ENCODE measurements around the gene IPO13.
A peak's percentile ranks its signal among the peaks of the same experiment; 100 is the strongest.

Gene IPO13

GRCh38 chr1:43963890-43964289 is 17.1 kb downstream of the IPO13 start:
- H3K4me2 ChIP-seq (ENCODE audit: low read length): no peak overlapping the region
- no peak overlapping the region for H2AFZ ChIP-seq
- no peaks in the 10 kb centered on the region for H3K27me3 ChIP-seq (ENCODE audit: control insufficient read depth, insufficient read depth, low read length)
- no peaks in the 10 kb centered on the region for H3K79me2 ChIP-seq
- no peaks in the 10 kb centered on the region for H3K4me1 ChIP-seq
- H3K9ac ChIP-seq: no peak overlapping the region
- no peak for TF ChIP-seq CTCF (IDR thresholded peaks at IDR 0.05)
- no peak overlapping the region for H3K27ac ChIP-seq
- H3K36me3 ChIP-seq (ENCODE audit: control insufficient read depth, insufficient read depth, low read length): no peaks in the 10 kb centered on the region
- H3K9me3 ChIP-seq (ENCODE audit: control insufficient read depth, low read length): no peaks in the 10 kb centered on the region
- no peak overlapping the region for H3K4me3 ChIP-seq (ENCODE audit: low read depth, low read length)

GRCh38 chr1:43965316-43965715 is 18.6 kb downstream of the IPO13 start:
- Histone ChIP-seq H3K36me3 (ENCODE audit: control insufficient read depth, insufficient read depth, low read length) (no peaks in the 10 kb centered on the region), H3K27ac (no peak overlapping the region)

GRCh38 chr1:43968348-43968948 is 21.7 kb downstream of the IPO13 start:
- no peak for TF ChIP-seq CTCF (IDR thresholded peaks at IDR 0.05)
- Histone ChIP-seq H3K27me3 (ENCODE audit: control insufficient read depth, insufficient read depth, low read length) (no peaks in the 10 kb centered on the region), H3K36me3 (ENCODE audit: control insufficient read depth, insufficient read depth, low read length) (no peaks in the 10 kb centered on the region), H3K9ac (no peak overlapping the region), H3K9me3 (ENCODE audit: control insufficient read depth, low read length) (no peaks in the 10 kb centered on the region), H3K27ac (no peak overlapping the region), H3K4me1 (no peaks in the 10 kb centered on the region), H3K4me3 (ENCODE audit: low read depth, low read length) (no peak overlapping the region), H3K4me2 (ENCODE audit: low read length) (no peak overlapping the region), H3K79me2 (no peaks in the 10 kb centered on the region), H2AFZ (no peak overlapping the region)

More at GRCh38 chr1:43965316-43965715, 18.6 kb downstream of the IPO13 start:
- Histone ChIP-seq H2AFZ (no peak overlapping the region), H3K4me3 (ENCODE audit: low read depth, low read length) (no peak overlapping the region), H3K9ac (no peak overlapping the region), H3K4me2 (ENCODE audit: low read length) (no peak overlapping the region), H3K27me3 (ENCODE audit: control insufficient read depth, insufficient read depth, low read length) (no peaks in the 10 kb centered on the region), H3K9me3 (ENCODE audit: control insufficient read depth, low read length) (no peaks in the 10 kb centered on the region), H3K4me1 (no peaks in the 10 kb centered on the region), H3K79me2 (no peaks in the 10 kb centered on the region)
- TF ChIP-seq CTCF (IDR thresholded peaks at IDR 0.05): no peak

GRCh38 chr1:43969416-43969745 is 22.6 kb downstream of the IPO13 start:
- no peak overlapping the region for H3K27ac ChIP-seq
- H2AFZ ChIP-seq: peak overlapping the region; percentile 43
- H3K36me3 ChIP-seq (ENCODE audit: control insufficient read depth, insufficient read depth, low read length): no peaks in the 10 kb centered on the region
- H3K9me3 ChIP-seq (ENCODE audit: control insufficient read depth, low read length): no peaks in the 10 kb centered on the region
- H3K27me3 ChIP-seq (ENCODE audit: control insufficient read depth, insufficient read depth, low read length): no peaks in the 10 kb centered on the region
- H3K79me2 ChIP-seq: no peaks in the 10 kb centered on the region
- H3K4me2 ChIP-seq (ENCODE audit: low read length): peak overlapping the region; percentile 55
- H3K9ac ChIP-seq: no peak overlapping the region
- peaks cover 7% of the 10 kb centered on the region for H3K4me1 ChIP-seq
- no peak for TF ChIP-seq CTCF (IDR thresholded peaks at IDR 0.05)
- H3K4me3 ChIP-seq (ENCODE audit: low read depth, low read length): no peak overlapping the region

- no peak for TF ChIP-seq CTCF (IDR thresholded peaks at IDR 0.05)
- Histone ChIP-seq H3K4me3 (ENCODE audit: low read depth, low read length) (peak within 1 kb of the TSS; percentile 97), H3K9me3 (ENCODE audit: control insufficient read depth, low read length) (no peaks in the 10 kb centered on the region), H3K4me1 (peaks cover 7% of the 10 kb centered on the region), H2AFZ (peak within 1 kb of the TSS; percentile 70), H3K36me3 (ENCODE audit: control insufficient read depth, insufficient read depth, low read length) (no peaks in the 10 kb centered on the region), H3K79me2 (no peaks in the 10 kb centered on the region), H3K27ac (no peak within 1 kb of the TSS), H3K9ac (no peak within 1 kb of the TSS), H3K27me3 (ENCODE audit: control insufficient read depth, insufficient read depth, low read length) (no peaks in the 10 kb centered on the region), H3K4me2 (ENCODE audit: low read length) (peak within 1 kb of the TSS; percentile 92)
These were observed 23.2 kb downstream of the IPO13 start, which contains the start of gene DPH2 for GRCh38 chr1:43969746-43970466. DPH2 (plus strand) TSS chr1:43970010; CDS start chr1:43970176, 166 bp downstream.

Measured in parathyroid adenoma (tissue), 2 donors.